K562 (cell line): ENCODE measurements around the gene RSPH6A. TPM values are rescaled to one million over a fixed set of nuclear protein-coding genes. Genes with fewer than 3 reads are reported as not detected.

Source experiments
- CTBP1 ChIP-seq: fragments of 450-650 bp; IDR thresholded peaks from 2 replicates; pipeline ENCODE4 v1.6.1; 2016; ENCODE audit warnings: borderline replicate concordance
- MEIS2 ChIP-seq: fragments of 450-650 bp; IDR thresholded peaks from 2 replicates; pipeline ENCODE4 v1.6.1; 2014; ENCODE audit warnings: mild to moderate bottlenecking; ENCODE audit not compliant: partially characterized antibody
- NR2C2 ChIP-seq, 2 experiments: fragments of 200-800 bp in 1 of 2; sonication (Bioruptor generic) in 1 of 2; sonication (generic) in 1 of 2; formaldehyde crosslinking in 1 of 2; IDR thresholded peaks; 2 replicates each; pipeline versions ENCODE4 v1.6.1 to v1.8.0; 2016 to 2022; ENCODE audit warnings: mild to moderate bottlenecking in 1 of 2, missing compliant biosample characterization in 1 of 2, missing genetic modification characterization in 1 of 2, missing genetic modification reagents in 1 of 2
- RCOR1 ChIP-seq, 2 experiments: IDR thresholded peaks; 2 replicates each; pipeline ENCODE4 v1.6.1; 2012; ENCODE audit warnings: low read depth in 2 of 2, low read length in 2 of 2, borderline replicate concordance in 1 of 2, improper control_type of control experiment in 1 of 2
- TAL1 ChIP-seq: fragments of 450-650 bp; IDR thresholded peaks from 2 replicates; pipeline ENCODE4 v1.6.1; 2016; ENCODE audit warnings: mild to moderate bottlenecking
- polyA plus RNA-seq, 8 experiments: library from polyadenylated mRNA; depleted of rRNA in 4 of 8; stranded (reverse) in 5 of 8; unstranded in 3 of 8; fragments of >200 nt; fragmentation: Nextera tagmentation in 2 of 8; fragmentation: Illumina TruSeq in 1 of 8; extraction: Ambion mirVana in 2 of 8; extraction: Trizol in 1 of 8; gene quantifications; 2 replicates each; pipeline versions ENCODE4 v1.2.1 to v1.2.3, GENCODE V29; 2011 to 2014; ENCODE audit warnings: inconsistent platforms in 1 of 8, missing spikeins in 1 of 8
- total RNA-seq, 7 experiments: library from RNA; depleted of rRNA in 6 of 7; stranded (reverse); fragments of >200 nt in 6 of 7; fragmentation: Illumina TruSeq in 2 of 7; extraction: Trizol in 2 of 7; gene quantifications; 2 replicates each; pipeline versions ENCODE4 v1.2.1 to v1.2.3, GENCODE V29; 2011 to 2021; ENCODE audit warnings: low replicate concordance in 1 of 7
- TF ChIP-seq, protein P1 (sequence below): fragments of 450-650 bp; formaldehyde crosslinking; IDR thresholded peaks from 2 replicates; pipeline ENCODE4 v1.4.0; 2020; ENCODE audit warnings: mild to moderate bottlenecking, moderate library complexity
- TF ChIP-seq, protein P2 (sequence below), 3 experiments: IDR thresholded peaks in 2 of 3; conservative IDR thresholded peaks in 1 of 3; 2 replicates each; pipeline ENCODE4 v1.5.1; 2011 to 2012; ENCODE audit warnings: low read length in 3 of 3, mild to moderate bottlenecking in 3 of 3, control low read depth in 2 of 3, improper control_type of control experiment in 1 of 3, inconsistent platforms in 1 of 3, low read depth in 1 of 3, mixed read lengths in 1 of 3, moderate library complexity in 1 of 3; ENCODE audit not compliant: insufficient read depth in 2 of 3
- TF ChIP-seq, protein P3 (sequence below): fragments of 450-650 bp; IDR thresholded peaks from 2 replicates; pipeline ENCODE4 v1.6.1; 2016; ENCODE audit warnings: mild to moderate bottlenecking, moderate library complexity

Gene RSPH6A
- total and polyA plus RNA-seq, 9 of the 15 experiments (the other 6 are each of a cell fraction or from before 2014, with no cell fraction given) = 0.03 to 0.15 (median 0.07) TPM; not detected in 5

DNA sequence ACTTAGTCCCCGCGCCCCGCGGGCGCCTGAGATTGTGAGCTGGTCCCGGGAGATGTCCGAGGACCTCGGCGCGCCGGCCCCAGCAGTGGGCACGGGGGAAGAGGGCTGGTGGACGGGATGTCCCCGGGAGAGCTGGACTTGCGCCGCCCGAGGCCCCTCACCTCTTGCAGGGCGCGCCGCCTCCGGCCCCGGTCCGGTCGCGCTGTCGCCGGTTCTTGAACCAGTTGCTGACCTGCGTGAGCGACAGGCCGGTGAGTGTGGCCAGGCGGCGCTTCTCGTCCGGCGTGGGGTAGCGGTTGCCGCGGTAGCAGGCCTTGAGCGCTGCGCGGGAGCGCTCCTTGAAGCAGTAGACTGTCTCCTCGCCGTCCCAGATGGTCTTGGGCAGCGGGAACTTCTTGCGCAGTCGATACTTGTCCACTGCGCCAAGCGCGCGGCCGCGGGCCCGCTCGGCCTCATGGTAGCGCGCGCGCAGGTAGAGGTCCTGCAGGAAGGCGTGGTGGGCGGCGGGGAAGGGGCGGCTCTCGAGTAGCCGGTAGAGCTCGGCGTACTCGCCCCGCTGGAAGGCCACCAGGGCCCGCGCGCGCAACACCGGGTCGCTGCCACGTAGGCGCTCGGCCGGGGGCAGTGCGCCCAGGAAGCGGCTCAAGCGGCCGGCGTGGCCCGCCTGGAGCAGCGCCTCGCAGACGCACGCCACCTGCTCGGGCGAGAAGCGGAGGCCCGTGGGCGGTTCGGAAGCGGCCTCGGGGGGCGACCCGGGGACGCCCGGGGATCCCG lies 47.0 kb downstream of the RSPH6A start (continued):
- TF ChIP-seq MEIS2 (no peak), RCOR1 (IDR thresholded peaks at IDR 0.05; ENCODE audit: borderline replicate concordance in 1 of 2, low read depth in 2 of 2, low read length in 2 of 2) (no peak), TAL1 (no peak), CTBP1 (peak; percentile 84; the same call in 1 of the 2 replicates), NR2C2 (CRISPR knock-in tag; IDR thresholded peaks at IDR 0.05) (no peak), NR2C2 (tag; IDR thresholded peaks at IDR 0.05) (no peak)
- TF ChIP-seq, protein P1, sequence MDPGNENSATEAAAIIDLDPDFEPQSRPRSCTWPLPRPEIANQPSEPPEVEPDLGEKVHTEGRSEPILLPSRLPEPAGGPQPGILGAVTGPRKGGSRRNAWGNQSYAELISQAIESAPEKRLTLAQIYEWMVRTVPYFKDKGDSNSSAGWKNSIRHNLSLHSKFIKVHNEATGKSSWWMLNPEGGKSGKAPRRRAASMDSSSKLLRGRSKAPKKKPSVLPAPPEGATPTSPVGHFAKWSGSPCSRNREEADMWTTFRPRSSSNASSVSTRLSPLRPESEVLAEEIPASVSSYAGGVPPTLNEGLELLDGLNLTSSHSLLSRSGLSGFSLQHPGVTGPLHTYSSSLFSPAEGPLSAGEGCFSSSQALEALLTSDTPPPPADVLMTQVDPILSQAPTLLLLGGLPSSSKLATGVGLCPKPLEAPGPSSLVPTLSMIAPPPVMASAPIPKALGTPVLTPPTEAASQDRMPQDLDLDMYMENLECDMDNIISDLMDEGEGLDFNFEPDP (CRISPR knock-in tag) = no peak
- TF ChIP-seq, protein P2, sequence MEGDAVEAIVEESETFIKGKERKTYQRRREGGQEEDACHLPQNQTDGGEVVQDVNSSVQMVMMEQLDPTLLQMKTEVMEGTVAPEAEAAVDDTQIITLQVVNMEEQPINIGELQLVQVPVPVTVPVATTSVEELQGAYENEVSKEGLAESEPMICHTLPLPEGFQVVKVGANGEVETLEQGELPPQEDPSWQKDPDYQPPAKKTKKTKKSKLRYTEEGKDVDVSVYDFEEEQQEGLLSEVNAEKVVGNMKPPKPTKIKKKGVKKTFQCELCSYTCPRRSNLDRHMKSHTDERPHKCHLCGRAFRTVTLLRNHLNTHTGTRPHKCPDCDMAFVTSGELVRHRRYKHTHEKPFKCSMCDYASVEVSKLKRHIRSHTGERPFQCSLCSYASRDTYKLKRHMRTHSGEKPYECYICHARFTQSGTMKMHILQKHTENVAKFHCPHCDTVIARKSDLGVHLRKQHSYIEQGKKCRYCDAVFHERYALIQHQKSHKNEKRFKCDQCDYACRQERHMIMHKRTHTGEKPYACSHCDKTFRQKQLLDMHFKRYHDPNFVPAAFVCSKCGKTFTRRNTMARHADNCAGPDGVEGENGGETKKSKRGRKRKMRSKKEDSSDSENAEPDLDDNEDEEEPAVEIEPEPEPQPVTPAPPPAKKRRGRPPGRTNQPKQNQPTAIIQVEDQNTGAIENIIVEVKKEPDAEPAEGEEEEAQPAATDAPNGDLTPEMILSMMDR (IDR thresholded peaks at IDR 0.05 in 2 of 3, conservative IDR thresholded peaks at IDR 0.05 in 1 of 3; ENCODE audit: insufficient read depth in 2 of 3, low read depth in 1 of 3, low read length in 3 of 3) = no peak
- TF ChIP-seq, protein P3, sequence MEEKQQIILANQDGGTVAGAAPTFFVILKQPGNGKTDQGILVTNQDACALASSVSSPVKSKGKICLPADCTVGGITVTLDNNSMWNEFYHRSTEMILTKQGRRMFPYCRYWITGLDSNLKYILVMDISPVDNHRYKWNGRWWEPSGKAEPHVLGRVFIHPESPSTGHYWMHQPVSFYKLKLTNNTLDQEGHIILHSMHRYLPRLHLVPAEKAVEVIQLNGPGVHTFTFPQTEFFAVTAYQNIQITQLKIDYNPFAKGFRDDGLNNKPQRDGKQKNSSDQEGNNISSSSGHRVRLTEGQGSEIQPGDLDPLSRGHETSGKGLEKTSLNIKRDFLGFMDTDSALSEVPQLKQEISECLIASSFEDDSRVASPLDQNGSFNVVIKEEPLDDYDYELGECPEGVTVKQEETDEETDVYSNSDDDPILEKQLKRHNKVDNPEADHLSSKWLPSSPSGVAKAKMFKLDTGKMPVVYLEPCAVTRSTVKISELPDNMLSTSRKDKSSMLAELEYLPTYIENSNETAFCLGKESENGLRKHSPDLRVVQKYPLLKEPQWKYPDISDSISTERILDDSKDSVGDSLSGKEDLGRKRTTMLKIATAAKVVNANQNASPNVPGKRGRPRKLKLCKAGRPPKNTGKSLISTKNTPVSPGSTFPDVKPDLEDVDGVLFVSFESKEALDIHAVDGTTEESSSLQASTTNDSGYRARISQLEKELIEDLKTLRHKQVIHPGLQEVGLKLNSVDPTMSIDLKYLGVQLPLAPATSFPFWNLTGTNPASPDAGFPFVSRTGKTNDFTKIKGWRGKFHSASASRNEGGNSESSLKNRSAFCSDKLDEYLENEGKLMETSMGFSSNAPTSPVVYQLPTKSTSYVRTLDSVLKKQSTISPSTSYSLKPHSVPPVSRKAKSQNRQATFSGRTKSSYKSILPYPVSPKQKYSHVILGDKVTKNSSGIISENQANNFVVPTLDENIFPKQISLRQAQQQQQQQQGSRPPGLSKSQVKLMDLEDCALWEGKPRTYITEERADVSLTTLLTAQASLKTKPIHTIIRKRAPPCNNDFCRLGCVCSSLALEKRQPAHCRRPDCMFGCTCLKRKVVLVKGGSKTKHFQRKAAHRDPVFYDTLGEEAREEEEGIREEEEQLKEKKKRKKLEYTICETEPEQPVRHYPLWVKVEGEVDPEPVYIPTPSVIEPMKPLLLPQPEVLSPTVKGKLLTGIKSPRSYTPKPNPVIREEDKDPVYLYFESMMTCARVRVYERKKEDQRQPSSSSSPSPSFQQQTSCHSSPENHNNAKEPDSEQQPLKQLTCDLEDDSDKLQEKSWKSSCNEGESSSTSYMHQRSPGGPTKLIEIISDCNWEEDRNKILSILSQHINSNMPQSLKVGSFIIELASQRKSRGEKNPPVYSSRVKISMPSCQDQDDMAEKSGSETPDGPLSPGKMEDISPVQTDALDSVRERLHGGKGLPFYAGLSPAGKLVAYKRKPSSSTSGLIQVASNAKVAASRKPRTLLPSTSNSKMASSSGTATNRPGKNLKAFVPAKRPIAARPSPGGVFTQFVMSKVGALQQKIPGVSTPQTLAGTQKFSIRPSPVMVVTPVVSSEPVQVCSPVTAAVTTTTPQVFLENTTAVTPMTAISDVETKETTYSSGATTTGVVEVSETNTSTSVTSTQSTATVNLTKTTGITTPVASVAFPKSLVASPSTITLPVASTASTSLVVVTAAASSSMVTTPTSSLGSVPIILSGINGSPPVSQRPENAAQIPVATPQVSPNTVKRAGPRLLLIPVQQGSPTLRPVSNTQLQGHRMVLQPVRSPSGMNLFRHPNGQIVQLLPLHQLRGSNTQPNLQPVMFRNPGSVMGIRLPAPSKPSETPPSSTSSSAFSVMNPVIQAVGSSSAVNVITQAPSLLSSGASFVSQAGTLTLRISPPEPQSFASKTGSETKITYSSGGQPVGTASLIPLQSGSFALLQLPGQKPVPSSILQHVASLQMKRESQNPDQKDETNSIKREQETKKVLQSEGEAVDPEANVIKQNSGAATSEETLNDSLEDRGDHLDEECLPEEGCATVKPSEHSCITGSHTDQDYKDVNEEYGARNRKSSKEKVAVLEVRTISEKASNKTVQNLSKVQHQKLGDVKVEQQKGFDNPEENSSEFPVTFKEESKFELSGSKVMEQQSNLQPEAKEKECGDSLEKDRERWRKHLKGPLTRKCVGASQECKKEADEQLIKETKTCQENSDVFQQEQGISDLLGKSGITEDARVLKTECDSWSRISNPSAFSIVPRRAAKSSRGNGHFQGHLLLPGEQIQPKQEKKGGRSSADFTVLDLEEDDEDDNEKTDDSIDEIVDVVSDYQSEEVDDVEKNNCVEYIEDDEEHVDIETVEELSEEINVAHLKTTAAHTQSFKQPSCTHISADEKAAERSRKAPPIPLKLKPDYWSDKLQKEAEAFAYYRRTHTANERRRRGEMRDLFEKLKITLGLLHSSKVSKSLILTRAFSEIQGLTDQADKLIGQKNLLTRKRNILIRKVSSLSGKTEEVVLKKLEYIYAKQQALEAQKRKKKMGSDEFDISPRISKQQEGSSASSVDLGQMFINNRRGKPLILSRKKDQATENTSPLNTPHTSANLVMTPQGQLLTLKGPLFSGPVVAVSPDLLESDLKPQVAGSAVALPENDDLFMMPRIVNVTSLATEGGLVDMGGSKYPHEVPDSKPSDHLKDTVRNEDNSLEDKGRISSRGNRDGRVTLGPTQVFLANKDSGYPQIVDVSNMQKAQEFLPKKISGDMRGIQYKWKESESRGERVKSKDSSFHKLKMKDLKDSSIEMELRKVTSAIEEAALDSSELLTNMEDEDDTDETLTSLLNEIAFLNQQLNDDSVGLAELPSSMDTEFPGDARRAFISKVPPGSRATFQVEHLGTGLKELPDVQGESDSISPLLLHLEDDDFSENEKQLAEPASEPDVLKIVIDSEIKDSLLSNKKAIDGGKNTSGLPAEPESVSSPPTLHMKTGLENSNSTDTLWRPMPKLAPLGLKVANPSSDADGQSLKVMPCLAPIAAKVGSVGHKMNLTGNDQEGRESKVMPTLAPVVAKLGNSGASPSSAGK = peak; percentile 14; the same call in 1 of the 2 replicates
